WTC11 (cell line): ENCODE measurements around the gene MLST8. TPM values are rescaled to one million over a fixed set of nuclear protein-coding genes. Genes with fewer than 3 reads are reported as not detected.

Source experiments
- ATAC-seq: fragments of 200-7000 bp; cut with Tn5 transposase; 2 replicates; pipeline ENCODE4 v1.10.0; 2021; ENCODE audit warnings: mild to moderate bottlenecking, moderate library complexity
- CTCF ChIA-PET: fragments of 300-600 bp; sonication (Branson Sonifier 250); formaldehyde crosslinking; loops from one replicate; lab custom pipeline; 2021; ENCODE audit warnings: antibody characterized with exemption; lab: Charles Lee
- POLR2A ChIA-PET: fragments of 350-600 bp; sonication (Branson Sonifier 250); formaldehyde crosslinking; loops from one replicate; lab custom pipeline; 2021; ENCODE audit warnings: antibody characterized with exemption; lab: Charles Lee
- DNase-seq: peaks from one replicate; pipeline ENCODE4 v3.0.0; 2021; ENCODE audit warnings: low spot score
- H3K27ac Mint-ChIP-seq: 2 replicates; pipeline ENCODE4 v1.8.0; 2021; ENCODE audit warnings: mixed read lengths
- H3K27me3 Mint-ChIP-seq: 2 replicates; pipeline ENCODE4 v1.8.0; 2021; ENCODE audit warnings: low read depth, mild to moderate bottlenecking, moderate library complexity, mixed read lengths
- H3K36me3 Mint-ChIP-seq: 2 replicates; pipeline ENCODE4 v1.8.0; 2021; ENCODE audit warnings: mixed read lengths
- H3K4me1 Mint-ChIP-seq: 2 replicates; pipeline ENCODE4 v1.8.0; 2022; ENCODE audit warnings: mixed read lengths
- H3K4me3 Mint-ChIP-seq: 2 replicates; pipeline ENCODE4 v1.8.0; 2021; ENCODE audit warnings: mild to moderate bottlenecking, moderate library complexity, mixed read lengths
- H3K9me3 Mint-ChIP-seq: 2 replicates; pipeline ENCODE4 v1.8.0; 2021; ENCODE audit warnings: mixed read lengths
- ATF3 ChIP-seq: sonication (generic); formaldehyde crosslinking; conservative IDR thresholded peaks from 2 replicates; pipeline ENCODE4 v1.8.1; 2022; ENCODE audit warnings: mild to moderate bottlenecking, missing genetic modification reagents
- CBFB ChIP-seq: sonication (generic); formaldehyde crosslinking; IDR thresholded peaks from 2 replicates; pipeline ENCODE4 v1.8.1; 2022; ENCODE audit warnings: mild to moderate bottlenecking, low read depth, missing genetic modification reagents
- E2F1 ChIP-seq: sonication (generic); formaldehyde crosslinking; IDR thresholded peaks from 2 replicates; pipeline ENCODE4 v1.8.0; 2022; ENCODE audit warnings: mild to moderate bottlenecking, missing genetic modification reagents
- ETV6 ChIP-seq: sonication (generic); formaldehyde crosslinking; IDR thresholded peaks from 2 replicates; pipeline ENCODE4 v1.8.1; 2022; ENCODE audit warnings: mild to moderate bottlenecking, missing genetic modification reagents
- GRHL2 ChIP-seq: fragments of 250-450 bp; sonication (Bioruptor Pico); IDR thresholded peaks from 2 replicates; pipeline ENCODE4 v1.8.0; 2022; ENCODE audit warnings: mild to moderate bottlenecking, moderate library complexity; ENCODE audit not compliant: insufficient replicate concordance, severe bottlenecking
- MLX ChIP-seq: sonication (generic); formaldehyde crosslinking; IDR thresholded peaks from 2 replicates; pipeline ENCODE4 v1.8.1; 2023; ENCODE audit warnings: mild to moderate bottlenecking, missing genetic modification reagents, moderate library complexity
- NFYB ChIP-seq: sonication (generic); formaldehyde crosslinking; conservative IDR thresholded peaks from 2 replicates; pipeline ENCODE4 v1.8.0; 2022; ENCODE audit warnings: low read depth, missing genetic modification reagents
- NR2C2 ChIP-seq: sonication (generic); formaldehyde crosslinking; IDR thresholded peaks from 2 replicates; pipeline ENCODE4 v1.8.0; 2022; ENCODE audit warnings: mild to moderate bottlenecking, missing genetic modification reagents
- OVOL2 ChIP-seq: fragments of 250-450 bp; sonication (Bioruptor Pico); IDR thresholded peaks from 2 replicates; pipeline ENCODE4 v1.9.0; 2021; ENCODE audit warnings: mild to moderate bottlenecking, borderline replicate concordance
- RELA ChIP-seq: sonication (generic); formaldehyde crosslinking; IDR thresholded peaks from 2 replicates; pipeline ENCODE4 v1.8.1; 2022; ENCODE audit warnings: missing genetic modification reagents, mild to moderate bottlenecking, borderline replicate concordance
- RORB ChIP-seq: fragments of 250-450 bp; sonication (Bioruptor Pico); IDR thresholded peaks from 2 replicates; pipeline ENCODE4 v1.9.0; 2021; ENCODE audit warnings: mild to moderate bottlenecking
- SMAD3 ChIP-seq: sonication (generic); formaldehyde crosslinking; IDR thresholded peaks from 2 replicates; pipeline ENCODE4 v1.8.0; 2022; ENCODE audit warnings: missing genetic modification reagents, mild to moderate bottlenecking, borderline replicate concordance
- SP1 ChIP-seq: sonication (generic); formaldehyde crosslinking; conservative IDR thresholded peaks from 2 replicates; pipeline ENCODE4 v1.8.1; 2022; ENCODE audit warnings: missing genetic modification reagents
- TEAD1 ChIP-seq: sonication (generic); formaldehyde crosslinking; IDR thresholded peaks from 2 replicates; pipeline ENCODE4 v1.8.0; 2022; ENCODE audit warnings: mild to moderate bottlenecking, missing genetic modification reagents
- ZNF121 ChIP-seq: sonication (generic); formaldehyde crosslinking; IDR thresholded peaks from 2 replicates; pipeline ENCODE4 v1.8.0; 2023; ENCODE audit warnings: missing genetic modification reagents
- ZNF232 ChIP-seq: sonication (generic); formaldehyde crosslinking; IDR thresholded peaks from 2 replicates; pipeline ENCODE4 v1.8.0; 2022; ENCODE audit warnings: mild to moderate bottlenecking, missing genetic modification reagents
- ZNF263 ChIP-seq: sonication (generic); formaldehyde crosslinking; IDR thresholded peaks from 2 replicates; pipeline ENCODE4 v1.8.1; 2022; ENCODE audit warnings: low read depth, mild to moderate bottlenecking, moderate library complexity, missing genetic modification reagents
- ZNF281 ChIP-seq: sonication (generic); formaldehyde crosslinking; IDR thresholded peaks from 2 replicates; pipeline ENCODE4 v1.8.0; 2023; ENCODE audit warnings: mild to moderate bottlenecking, missing genetic modification reagents
- total RNA-seq: library from RNA; stranded (reverse); gene quantifications from 3 replicates; pipeline ENCODE4 v1.2.3, GENCODE V29; 2021
- TF ChIP-seq, protein P1 (sequence below): fragments of 200-600 bp; IDR thresholded peaks from 2 replicates; pipeline ENCODE4 v1.8.0; 2022; ENCODE audit warnings: antibody characterized with exemption

The MLST8 gene
- total RNA-seq, 1 experiment from 2014 or later = 71.6 TPM

DNA sequence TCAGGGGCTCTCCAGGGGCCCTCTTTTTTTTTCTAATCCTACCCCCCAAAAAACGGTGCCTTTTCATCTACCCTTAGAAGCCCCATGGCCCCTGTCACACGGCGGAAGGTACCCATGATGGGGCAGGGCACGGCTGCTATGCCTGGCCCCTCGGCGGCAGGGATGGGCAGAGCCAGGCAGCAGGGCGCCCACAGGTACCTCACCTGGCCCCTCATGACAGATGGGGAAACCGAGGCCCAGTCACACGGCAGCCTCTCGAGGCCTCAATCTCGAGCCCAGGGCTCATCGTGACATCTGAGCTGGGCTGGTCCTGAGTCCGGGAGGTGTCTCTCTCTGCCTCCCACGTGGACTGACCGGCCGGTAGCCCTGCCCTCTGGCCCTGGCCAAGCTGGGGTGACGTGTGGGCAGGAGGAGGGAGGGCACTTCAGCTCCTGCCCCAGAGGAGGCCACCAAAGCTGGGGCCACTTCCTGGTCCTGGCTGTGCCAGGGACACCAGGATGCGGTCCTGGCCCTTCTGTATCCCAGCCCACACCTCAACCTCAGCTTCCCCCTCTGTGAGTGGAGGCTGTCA, 38.1 kb upstream of the MLST8 start (continued):
- no peak for TF ChIP-seq ZNF281 (CRISPR knock-in tag)
- TF ChIP-seq TEAD1 (CRISPR knock-in tag) = no peak
- no peak for TF ChIP-seq SMAD3 (CRISPR knock-in tag)
- no peak for TF ChIP-seq SP1 (CRISPR knock-in tag)
- TF ChIP-seq, all 79 proteins: peak for 0

DNA sequence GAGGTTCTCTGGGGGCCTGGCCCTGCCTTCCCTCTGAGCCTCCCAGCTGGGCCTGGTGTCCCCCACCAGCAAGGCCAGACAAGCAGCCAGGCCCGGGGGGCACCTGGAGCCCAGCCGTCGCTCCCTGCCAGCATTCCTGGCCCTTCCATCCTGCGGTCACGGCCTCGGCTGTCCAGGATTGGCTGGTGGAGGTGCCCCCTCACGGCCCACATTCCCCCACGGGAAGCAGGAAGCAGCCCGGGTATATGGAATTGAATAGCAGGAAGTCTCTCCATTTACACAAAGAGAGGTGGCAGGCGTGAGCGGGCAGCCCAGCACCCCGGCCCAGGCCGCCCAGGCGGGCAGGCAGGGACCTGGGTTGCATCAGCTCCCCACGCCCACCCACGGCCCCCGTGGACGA, 35.2 kb upstream of the MLST8 start:
- ATAC-seq (no peak), DNase-seq (no peak)
- H3K9me3 Mint-ChIP-seq = no peaks in the 10 kb centered on the region
- no peak overlapping the region for H3K27ac Mint-ChIP-seq
- H3K36me3 Mint-ChIP-seq = peaks cover 27% of the 10 kb centered on the region
- no peaks in the 10 kb centered on the region for H3K27me3 Mint-ChIP-seq
- no peak for TF ChIP-seq RELA (CRISPR knock-in tag)
- no peak for TF ChIP-seq GRHL2 (CRISPR knock-in tag)
- TF ChIP-seq, protein P1, sequence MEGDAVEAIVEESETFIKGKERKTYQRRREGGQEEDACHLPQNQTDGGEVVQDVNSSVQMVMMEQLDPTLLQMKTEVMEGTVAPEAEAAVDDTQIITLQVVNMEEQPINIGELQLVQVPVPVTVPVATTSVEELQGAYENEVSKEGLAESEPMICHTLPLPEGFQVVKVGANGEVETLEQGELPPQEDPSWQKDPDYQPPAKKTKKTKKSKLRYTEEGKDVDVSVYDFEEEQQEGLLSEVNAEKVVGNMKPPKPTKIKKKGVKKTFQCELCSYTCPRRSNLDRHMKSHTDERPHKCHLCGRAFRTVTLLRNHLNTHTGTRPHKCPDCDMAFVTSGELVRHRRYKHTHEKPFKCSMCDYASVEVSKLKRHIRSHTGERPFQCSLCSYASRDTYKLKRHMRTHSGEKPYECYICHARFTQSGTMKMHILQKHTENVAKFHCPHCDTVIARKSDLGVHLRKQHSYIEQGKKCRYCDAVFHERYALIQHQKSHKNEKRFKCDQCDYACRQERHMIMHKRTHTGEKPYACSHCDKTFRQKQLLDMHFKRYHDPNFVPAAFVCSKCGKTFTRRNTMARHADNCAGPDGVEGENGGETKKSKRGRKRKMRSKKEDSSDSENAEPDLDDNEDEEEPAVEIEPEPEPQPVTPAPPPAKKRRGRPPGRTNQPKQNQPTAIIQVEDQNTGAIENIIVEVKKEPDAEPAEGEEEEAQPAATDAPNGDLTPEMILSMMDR = no peak
- TF ChIP-seq ETV6 (CRISPR knock-in tag) = no peak
- no peak for TF ChIP-seq ZNF263 (CRISPR knock-in tag)
- no peak for TF ChIP-seq ZNF232 (CRISPR knock-in tag)
- no peak for TF ChIP-seq NFYB (CRISPR knock-in tag)
- no peak for TF ChIP-seq ZNF281 (CRISPR knock-in tag)
- TF ChIP-seq E2F1 (CRISPR knock-in tag) = no peak
- no peak for TF ChIP-seq RORB
- TF ChIP-seq ATF3 = no peak
- no peak for TF ChIP-seq CBFB
- no peak for TF ChIP-seq MLX (CRISPR knock-in tag)
- TF ChIP-seq OVOL2 (CRISPR knock-in tag) = no peak
- no peak for TF ChIP-seq ZNF121 (CRISPR knock-in tag)
- TF ChIP-seq NR2C2 = no peak
- H3K4me1 Mint-ChIP-seq = no peaks in the 10 kb centered on the region
- POLR2A ChIA-PET = interaction anchor here (0.8 kb wide), 1 partner anchor 15 kb away, joined by 3 read pairs; the partner anchor contains the start of gene TRAF7
- no peak overlapping the region for H3K4me3 Mint-ChIP-seq
- CTCF ChIA-PET = no interaction called here
